Measurements from ENCODE around the gene ACKR2. TPM values are rescaled to one million over a fixed set of nuclear protein-coding genes. Genes with fewer than 3 reads are reported as not detected.
A peak's percentile ranks its signal among the peaks of the same experiment; 100 is the strongest.

ACKR2 gene
- total and polyA plus RNA-seq, 2 experiments from 2014 or later = 1.7 to 3.9 TPM

DNA sequence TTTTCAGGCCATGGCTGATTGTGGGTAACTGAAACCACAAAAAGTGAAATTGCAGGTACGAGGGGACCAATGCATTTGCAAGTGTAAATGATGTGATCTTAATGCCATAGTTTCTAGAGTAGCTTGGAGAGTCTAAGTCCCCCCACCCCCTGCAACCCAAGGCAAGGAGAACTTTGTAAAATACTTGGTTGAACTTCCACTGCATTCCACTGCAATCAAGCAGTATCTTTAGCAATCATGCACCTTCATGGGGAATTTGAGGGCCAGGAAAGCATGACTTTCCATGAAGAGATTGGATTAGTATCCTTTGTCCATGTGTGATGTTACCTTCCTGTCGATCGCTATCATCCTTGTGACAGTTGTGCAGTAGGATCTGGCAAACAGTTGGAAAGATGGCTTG lies 77.8 kb downstream of the ACKR2 start:
- no peak for DNase-seq (ENCODE audit: low spot score)

DNA sequence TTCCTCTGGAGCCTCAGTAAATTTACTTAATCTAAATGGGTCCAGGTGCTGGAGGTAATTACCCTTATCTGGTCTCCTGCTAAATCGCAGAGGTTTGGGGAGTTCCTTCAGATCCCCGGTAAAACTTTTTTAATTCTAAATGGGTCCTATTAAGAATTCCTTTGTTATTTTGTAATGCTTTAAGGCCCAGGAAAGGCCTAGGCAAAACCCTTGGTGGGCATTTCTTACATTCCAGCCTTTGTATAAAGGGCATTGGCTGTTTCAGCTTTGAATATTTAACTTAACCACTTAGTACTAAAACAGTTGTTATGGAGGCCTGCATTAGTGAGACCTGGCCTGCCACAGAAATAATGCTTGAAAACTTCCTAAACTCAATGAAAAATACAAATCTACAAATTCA lies 81.8 kb downstream of the ACKR2 start:
- no peaks in the 10 kb centered on the region for H4K20me1 ChIP-seq (ENCODE audit: insufficient read depth, poor library complexity, severe bottlenecking)
- peak overlapping the region; percentile 26 for H3K4me2 ChIP-seq
- H3K27me3 ChIP-seq = no peaks in the 10 kb centered on the region
- DNase-seq (ENCODE audit: low spot score) = no peak
- TF ChIP-seq EZH2 (IDR thresholded peaks at IDR 0.05; ENCODE audit: borderline replicate concordance) = no peak
- no peak for TF ChIP-seq EZH2phosphoT487 (IDR thresholded peaks at IDR 0.05; ENCODE audit: low read depth, severe bottlenecking, unreplicated experiment)
- TF ChIP-seq, protein P1, sequence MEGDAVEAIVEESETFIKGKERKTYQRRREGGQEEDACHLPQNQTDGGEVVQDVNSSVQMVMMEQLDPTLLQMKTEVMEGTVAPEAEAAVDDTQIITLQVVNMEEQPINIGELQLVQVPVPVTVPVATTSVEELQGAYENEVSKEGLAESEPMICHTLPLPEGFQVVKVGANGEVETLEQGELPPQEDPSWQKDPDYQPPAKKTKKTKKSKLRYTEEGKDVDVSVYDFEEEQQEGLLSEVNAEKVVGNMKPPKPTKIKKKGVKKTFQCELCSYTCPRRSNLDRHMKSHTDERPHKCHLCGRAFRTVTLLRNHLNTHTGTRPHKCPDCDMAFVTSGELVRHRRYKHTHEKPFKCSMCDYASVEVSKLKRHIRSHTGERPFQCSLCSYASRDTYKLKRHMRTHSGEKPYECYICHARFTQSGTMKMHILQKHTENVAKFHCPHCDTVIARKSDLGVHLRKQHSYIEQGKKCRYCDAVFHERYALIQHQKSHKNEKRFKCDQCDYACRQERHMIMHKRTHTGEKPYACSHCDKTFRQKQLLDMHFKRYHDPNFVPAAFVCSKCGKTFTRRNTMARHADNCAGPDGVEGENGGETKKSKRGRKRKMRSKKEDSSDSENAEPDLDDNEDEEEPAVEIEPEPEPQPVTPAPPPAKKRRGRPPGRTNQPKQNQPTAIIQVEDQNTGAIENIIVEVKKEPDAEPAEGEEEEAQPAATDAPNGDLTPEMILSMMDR (IDR thresholded peaks at IDR 0.05; ENCODE audit: poor library complexity) = no peak
- H2AFZ ChIP-seq = no peak overlapping the region
- 28% methylated on average over 2 of the region's 2 CpGs for WGBS (ENCODE audit: low lambda C conversion rate, missing lambda C conversion rate)
- no peaks in the 10 kb centered on the region for H3K79me2 ChIP-seq
- no peaks in the 10 kb centered on the region for H3K36me3 ChIP-seq (replicated peaks; ENCODE audit: insufficient read depth, low read depth)
- H3K4me1 ChIP-seq (ENCODE audit: insufficient read depth) = no peaks in the 10 kb centered on the region
- no peaks in the 10 kb centered on the region for H3K9me2 ChIP-seq (replicated peaks; ENCODE audit: insufficient read depth)
- no peak overlapping the region for H3K4me3 ChIP-seq
- H3K9me3 ChIP-seq (ENCODE audit: low read depth) = no peaks in the 10 kb centered on the region
- H3K27ac ChIP-seq = peak overlapping the region; percentile 37

More for the DNA sequence above, 77.8 kb downstream of the ACKR2 start:
- Histone ChIP-seq H4K20me1 (ENCODE audit: insufficient read depth, poor library complexity, severe bottlenecking) (no peaks in the 10 kb centered on the region), H3K9me2 (replicated peaks; ENCODE audit: insufficient read depth) (no peaks in the 10 kb centered on the region), H3K9me3 (ENCODE audit: low read depth) (no peaks in the 10 kb centered on the region), H3K4me3 (no peak overlapping the region), H3K27ac (no peak overlapping the region), H3K4me1 (ENCODE audit: insufficient read depth) (no peaks in the 10 kb centered on the region), H3K79me2 (no peaks in the 10 kb centered on the region), H3K27me3 (no peaks in the 10 kb centered on the region), H3K36me3 (replicated peaks; ENCODE audit: insufficient read depth, low read depth) (no peaks in the 10 kb centered on the region), H3K4me2 (no peak overlapping the region), H2AFZ (no peak overlapping the region)
- 75% methylated on average over 3 of the region's 3 CpGs for WGBS (ENCODE audit: low lambda C conversion rate, missing lambda C conversion rate)
- TF ChIP-seq, protein P1 (IDR thresholded peaks at IDR 0.05; ENCODE audit: poor library complexity) = no peak
- TF ChIP-seq EZH2 (IDR thresholded peaks at IDR 0.05; ENCODE audit: borderline replicate concordance) (no peak), EZH2phosphoT487 (IDR thresholded peaks at IDR 0.05; ENCODE audit: low read depth, severe bottlenecking, unreplicated experiment) (no peak)

DNA sequence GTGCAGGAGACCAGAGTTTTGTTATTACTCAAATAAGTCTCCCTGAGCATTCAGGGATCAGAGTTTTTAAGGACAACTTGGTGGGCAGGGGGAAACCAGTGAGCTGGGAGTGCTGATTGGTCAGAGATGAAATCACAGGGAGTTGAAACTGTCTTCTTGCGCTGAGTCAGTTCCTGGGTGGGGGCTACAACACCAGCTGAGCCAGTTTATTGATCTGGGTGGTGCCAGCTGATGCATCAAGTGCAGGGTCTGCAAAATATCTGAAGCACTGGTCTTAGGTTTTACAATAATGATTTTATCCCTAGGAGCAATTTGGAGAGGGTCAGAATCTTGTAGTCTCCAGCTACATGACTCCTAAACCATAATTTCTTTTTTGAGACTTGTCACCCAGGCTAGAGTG lies 82.9 kb downstream of the ACKR2 start:
- Histone ChIP-seq H3K4me2 (no peak overlapping the region), H3K79me2 (no peaks in the 10 kb centered on the region), H3K9me2 (replicated peaks; ENCODE audit: insufficient read depth) (no peaks in the 10 kb centered on the region), H2AFZ (no peak overlapping the region), H3K27ac (no peak overlapping the region), H3K9me3 (ENCODE audit: low read depth) (no peaks in the 10 kb centered on the region), H3K27me3 (no peaks in the 10 kb centered on the region), H4K20me1 (ENCODE audit: insufficient read depth, poor library complexity, severe bottlenecking) (no peaks in the 10 kb centered on the region), H3K4me1 (ENCODE audit: insufficient read depth) (no peaks in the 10 kb centered on the region), H3K4me3 (no peak overlapping the region), H3K36me3 (replicated peaks; ENCODE audit: insufficient read depth, low read depth) (no peaks in the 10 kb centered on the region)
- TF ChIP-seq, protein P1 (IDR thresholded peaks at IDR 0.05; ENCODE audit: poor library complexity) = no peak
- no peak for TF ChIP-seq EZH2phosphoT487 (IDR thresholded peaks at IDR 0.05; ENCODE audit: low read depth, severe bottlenecking, unreplicated experiment)
- 85% methylated on average over 1 of the region's 1 CpG for WGBS (ENCODE audit: low lambda C conversion rate, missing lambda C conversion rate)
- no peak for DNase-seq (ENCODE audit: low spot score)

DNA sequence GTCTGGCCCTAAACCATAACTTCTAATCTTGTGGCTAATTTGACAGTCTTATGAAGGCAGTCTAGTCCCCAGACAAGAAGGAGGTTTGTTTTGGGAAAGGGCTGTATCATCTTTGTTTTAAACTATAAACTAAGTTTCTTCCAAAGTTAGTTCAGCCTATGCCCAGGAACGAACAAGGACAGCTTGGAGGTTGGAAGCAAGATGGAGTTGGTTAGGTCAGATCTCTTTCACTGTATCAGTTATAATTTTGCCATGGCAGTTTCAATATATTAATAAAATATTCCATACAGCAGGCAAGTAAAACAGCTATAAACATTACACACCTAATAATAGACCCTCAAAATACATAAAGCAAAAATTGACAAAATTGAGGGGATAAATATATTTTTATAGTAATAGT lies 83.6 kb downstream of the ACKR2 start:
- Histone ChIP-seq H4K20me1 (ENCODE audit: insufficient read depth, poor library complexity, severe bottlenecking) (no peaks in the 10 kb centered on the region), H3K4me2 (no peak overlapping the region), H3K36me3 (replicated peaks; ENCODE audit: insufficient read depth, low read depth) (no peaks in the 10 kb centered on the region), H2AFZ (no peak overlapping the region), H3K4me1 (ENCODE audit: insufficient read depth) (no peaks in the 10 kb centered on the region), H3K27ac (no peak overlapping the region), H3K9me2 (replicated peaks; ENCODE audit: insufficient read depth) (no peaks in the 10 kb centered on the region), H3K9me3 (ENCODE audit: low read depth) (no peaks in the 10 kb centered on the region), H3K27me3 (no peaks in the 10 kb centered on the region), H3K4me3 (no peak overlapping the region), H3K79me2 (no peaks in the 10 kb centered on the region)
- TF ChIP-seq, protein P1 (IDR thresholded peaks at IDR 0.05; ENCODE audit: poor library complexity) = no peak
- no peak for TF ChIP-seq EZH2phosphoT487 (IDR thresholded peaks at IDR 0.05; ENCODE audit: low read depth, severe bottlenecking, unreplicated experiment)
- TF ChIP-seq EZH2 (IDR thresholded peaks at IDR 0.05; ENCODE audit: borderline replicate concordance) = no peak
- DNase-seq (ENCODE audit: low spot score) = no peak
- WGBS (ENCODE audit: low lambda C conversion rate, missing lambda C conversion rate) = 84% methylated on average over 1 of the region's 1 CpG

Data from hepatocyte (in vitro differentiated cells).